Measurements from ENCODE around the gene DUSP12.
"Not testable (repeated sequence)": the region's sequence is repeated elsewhere in the genome, so short reads cannot be mapped to it uniquely, and the experiment has no call there.

The DUSP12 gene

GRCh38 chr1:161749509-161750407 is at the start of gene DUSP12:
Gene DUSP12, plus strand, starts transcription at chr1:161749786. Its CDS starts 16 bp downstream, at chr1:161749802.
- peak; percentile 92 for DNase-seq (ENCODE audit: low spot score)

GRCh38 chr1:161702250-161702649 is 47.3 kb upstream of the DUSP12 start:
- no peak for DNase-seq (ENCODE audit: low spot score)

GRCh38 chr1:161705537-161705936 is 44.0 kb upstream of the DUSP12 start:
- DNase-seq (ENCODE audit: low spot score): no peak

GRCh38 chr1:161706113-161706481 is 43.5 kb upstream of the DUSP12 start:
- DNase-seq (ENCODE audit: low spot score): no peak

GRCh38 chr1:161706482-161707347 is 42.9 kb upstream of the DUSP12 start, which contains the start of gene FCRLA:
Gene FCRLA, plus strand, starts transcription at chr1:161707229. Its CDS starts 36 bp downstream, at chr1:161707265.
- DNase-seq (ENCODE audit: low spot score): peak; percentile 33

GRCh38 chr1:161707503-161707902 is 42.1 kb upstream of the DUSP12 start:
- DNase-seq (ENCODE audit: low spot score): no peak

- no peak for DNase-seq (ENCODE audit: low spot score)
Observed at GRCh38 chr1:161709373-161709772, 40.2 kb upstream of the DUSP12 start.

- DNase-seq (ENCODE audit: low spot score): no peak
Observed at GRCh38 chr1:161710560-161710959, 39.0 kb upstream of the DUSP12 start.

- peak; percentile 44 for DNase-seq (ENCODE audit: low spot score)
Observed at GRCh38 chr1:161718559-161719324, 30.8 kb upstream of the DUSP12 start.

- DNase-seq (ENCODE audit: low spot score): no peak
Observed at GRCh38 chr1:161719325-161719611, 30.3 kb upstream of the DUSP12 start.

- no peak for DNase-seq (ENCODE audit: low spot score)
Observed at GRCh38 chr1:161720422-161720821, 29.2 kb upstream of the DUSP12 start.

GRCh38 chr1:161720956-161721737 is 28.4 kb upstream of the DUSP12 start, which contains the start of gene FCRLB:
Gene FCRLB, plus strand, starts transcription at chr1:161721544. Its CDS starts 1,129 bp downstream, at chr1:161722673.
- DNase-seq (ENCODE audit: low spot score): no peak

GRCh38 chr1:161721738-161722343 is 27.7 kb upstream of the DUSP12 start:
- no peak for DNase-seq (ENCODE audit: low spot score)

- no peak for DNase-seq (ENCODE audit: low spot score)
Observed at GRCh38 chr1:161722406-161722805, 27.2 kb upstream of the DUSP12 start.

GRCh38 chr1:161723459-161724141 is 26.0 kb upstream of the DUSP12 start:
- DNase-seq (ENCODE audit: low spot score): no peak

GRCh38 chr1:161725258-161725907 is 24.2 kb upstream of the DUSP12 start:
- DNase-seq (ENCODE audit: low spot score): not testable (repeated sequence)

- no peak for DNase-seq (ENCODE audit: low spot score)
Observed at GRCh38 chr1:161725908-161726472, 23.6 kb upstream of the DUSP12 start.

- no peak for DNase-seq (ENCODE audit: low spot score)
Observed at GRCh38 chr1:161726473-161727255, 22.9 kb upstream of the DUSP12 start.
